NCI-H748 (cell line): ENCODE measurements around the gene GPX4.
A peak's percentile ranks its signal among the peaks of the same experiment; 100 is the strongest.
"Not testable (repeated sequence)": the region's sequence is repeated elsewhere in the genome, so short reads cannot be mapped to it uniquely, and the experiment has no call there.

Experiments used
- DNase-seq: peaks from one replicate; lab custom pipeline; 2025; ENCODE audit not compliant: unreplicated experiment; lab: John Stamatoyannopoulos, UW

The GPX4 gene

DNA sequence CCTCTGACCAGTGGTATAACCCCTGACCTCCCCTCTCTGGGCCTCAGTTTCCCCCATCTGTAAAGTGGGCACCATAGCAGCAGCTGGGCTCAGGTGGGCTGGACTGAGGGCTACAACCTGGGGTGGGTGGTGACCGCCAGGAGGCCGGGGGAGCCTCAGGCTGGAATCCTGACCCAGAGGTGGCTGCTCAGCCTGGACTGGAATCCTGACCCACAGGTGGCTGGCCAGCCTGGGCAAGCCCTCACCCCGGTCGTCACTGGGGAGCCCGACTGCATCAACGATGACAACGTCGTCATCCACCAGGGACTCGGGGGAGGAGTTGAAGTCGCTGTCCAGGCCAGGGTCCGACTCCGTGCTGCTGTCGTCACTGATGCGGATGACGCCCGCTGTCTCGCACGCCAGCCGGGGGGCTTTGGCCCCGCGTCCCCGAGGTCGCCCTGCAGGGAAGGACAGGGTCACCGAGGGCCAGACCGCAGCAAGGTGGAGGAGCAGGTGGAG, 10.2 kb downstream of the GPX4 start:
- no peak for DNase-seq

DNA sequence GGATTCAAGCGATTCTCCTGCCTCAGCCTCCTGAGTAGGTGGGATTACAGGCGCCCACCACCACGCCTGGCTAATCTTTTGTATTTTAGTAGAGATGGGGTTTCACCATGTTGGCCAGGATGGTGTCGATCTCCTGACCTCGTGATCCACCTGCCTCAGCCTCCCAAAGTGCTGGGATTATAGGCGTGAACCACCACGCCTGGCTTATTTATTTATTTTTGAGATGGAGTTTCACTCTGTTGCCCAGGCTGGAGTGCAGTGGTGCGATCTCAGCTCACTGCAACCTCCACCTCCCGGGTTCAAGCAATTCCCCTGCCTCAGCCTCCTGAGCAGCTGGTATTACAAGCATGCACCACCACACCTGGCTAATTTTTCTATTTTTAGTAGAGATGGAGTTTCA, 10.9 kb downstream of the GPX4 start:
- not testable (repeated sequence) for DNase-seq

DNA sequence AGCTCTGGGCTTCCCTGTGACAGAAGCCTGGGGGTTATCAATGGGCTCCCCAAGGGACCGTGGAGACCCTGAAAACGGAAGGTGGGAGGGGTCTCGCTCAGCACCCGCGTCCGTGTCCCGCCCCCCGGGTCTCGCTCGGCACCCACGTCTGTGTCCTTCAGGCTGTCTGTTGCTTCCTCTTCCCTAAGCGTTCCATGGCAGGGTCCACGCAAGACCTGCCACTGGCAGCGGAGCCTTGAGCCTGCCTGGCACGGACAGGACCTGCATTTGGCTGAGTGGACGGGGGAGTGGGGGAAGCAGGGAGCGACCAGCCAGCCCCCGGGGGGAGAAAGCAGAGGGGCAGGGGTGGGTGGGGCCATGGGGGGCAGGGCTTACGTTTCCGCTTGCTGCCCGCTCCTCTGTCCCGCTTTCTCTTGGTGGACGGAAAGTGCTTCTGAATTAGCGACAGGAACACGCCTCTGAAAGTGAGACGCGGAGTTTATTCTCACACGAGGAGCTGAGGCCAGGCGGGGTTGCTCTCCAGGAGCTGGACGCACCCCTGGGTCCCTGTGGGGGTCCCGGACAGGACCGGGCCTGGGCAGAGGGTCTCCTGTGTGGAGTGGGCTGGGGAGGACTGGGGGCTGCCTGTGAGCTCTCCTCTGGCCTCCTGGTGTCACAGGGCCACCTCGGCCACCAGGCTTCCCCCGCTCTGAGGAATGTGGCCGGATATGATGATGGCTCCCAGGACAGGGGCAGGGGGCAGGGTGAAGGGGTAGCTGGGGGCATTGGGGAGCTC, 12.0 kb downstream of the GPX4 start:
- DNase-seq = no peak

- no peak for DNase-seq
These were observed 13.2 kb downstream of the GPX4 start for GRCh38 chr19:1116726-1117581.

- DNase-seq = no peak
These were observed 13.9 kb downstream of the GPX4 start for GRCh38 chr19:1117654-1118053.

GRCh38 chr19:1118999-1119398, 15.2 kb downstream of the GPX4 start:
- no peak for DNase-seq

- no peak for DNase-seq
These were observed 15.9 kb downstream of the GPX4 start for GRCh38 chr19:1119475-1120217.

- no peak for DNase-seq
These were observed 17.6 kb downstream of the GPX4 start for GRCh38 chr19:1121395-1121794.

DNA sequence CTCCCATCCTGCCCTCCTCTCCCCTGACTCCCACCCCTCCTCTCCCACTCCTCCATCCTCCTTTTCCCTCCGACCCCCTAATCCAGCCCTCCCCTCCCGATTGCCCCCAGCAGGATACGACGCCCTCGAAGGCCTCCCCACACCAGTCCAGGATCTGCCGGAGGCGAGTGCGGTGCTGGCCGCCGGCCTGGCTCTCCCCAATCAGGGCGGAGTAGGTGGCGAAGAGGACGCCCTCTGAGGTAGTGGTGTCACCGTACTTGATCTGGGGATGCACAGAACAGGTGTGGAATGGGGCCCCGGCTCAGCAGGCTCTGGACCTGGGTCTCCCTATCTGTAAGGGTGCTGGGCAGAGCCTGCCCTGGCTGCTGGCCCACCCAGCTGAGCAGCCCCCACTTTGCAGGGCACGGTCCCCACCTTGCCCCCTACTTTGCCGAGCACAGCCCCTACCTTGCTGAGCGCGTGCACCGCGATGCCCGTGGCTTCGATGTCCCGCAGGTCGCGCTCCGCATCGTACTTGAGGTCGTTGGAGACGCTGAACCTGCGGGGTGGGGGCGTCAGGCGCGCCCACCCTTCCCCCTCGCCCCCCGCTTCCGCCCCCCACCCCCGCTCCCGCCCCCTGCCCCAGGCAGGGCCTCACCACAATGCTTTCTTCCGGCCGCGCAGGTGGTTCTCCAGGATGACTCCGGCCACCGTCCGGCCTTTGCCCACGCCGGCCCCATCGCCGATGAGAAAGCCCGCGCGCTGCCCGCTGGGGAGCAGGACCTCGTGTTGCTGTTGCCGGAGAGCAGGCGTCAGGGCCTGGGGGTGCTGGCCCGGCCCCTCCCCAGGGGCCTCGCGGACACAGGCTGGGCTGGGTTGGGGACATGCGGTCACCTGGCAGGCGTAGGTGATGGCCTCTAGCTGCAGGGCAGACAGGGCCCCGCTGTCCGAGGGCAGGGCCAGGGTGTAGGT, 18.5 kb downstream of the GPX4 start:
- no peak for DNase-seq

DNA sequence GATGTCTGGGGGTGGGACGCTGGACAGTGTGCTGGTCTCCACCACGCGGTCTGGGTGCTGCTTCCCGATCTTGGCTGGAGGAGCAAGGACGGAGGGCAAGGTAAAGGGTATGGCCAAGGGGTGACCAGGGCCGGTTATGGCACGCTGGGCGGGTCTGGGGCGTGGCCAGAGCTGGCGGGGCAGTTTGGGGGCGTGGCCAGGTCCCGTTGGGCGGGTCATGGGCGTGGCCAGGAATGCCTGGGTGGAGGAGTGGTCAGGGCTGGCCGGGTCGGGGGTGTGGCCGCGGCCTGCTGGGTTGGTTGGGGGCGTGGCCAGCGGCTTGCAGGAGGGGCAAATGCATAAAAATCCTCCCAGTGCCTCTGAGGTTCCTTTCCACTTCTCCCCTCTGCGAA, 19.2 kb downstream of the GPX4 start:
- DNase-seq = peak; percentile 7

DNA sequence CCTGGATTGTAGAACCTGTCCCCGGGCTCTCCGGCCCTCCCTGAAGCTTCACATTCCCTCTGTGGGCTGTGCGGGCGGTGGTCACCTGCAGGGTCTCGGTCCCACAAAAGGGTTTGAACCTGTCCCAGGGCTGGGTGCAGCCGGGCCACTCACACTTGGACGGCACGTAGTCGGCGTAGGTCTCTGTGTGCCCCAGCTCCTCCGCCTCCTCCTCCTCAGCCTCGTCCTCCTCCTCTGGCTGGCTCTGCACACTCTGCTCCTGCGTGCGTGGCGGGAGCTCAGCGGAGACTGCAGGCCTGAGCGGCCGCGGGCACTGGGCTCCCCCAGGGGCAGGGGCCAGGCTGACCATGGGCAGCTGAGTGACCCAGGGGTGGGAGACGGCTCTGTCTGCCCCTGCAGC, 19.6 kb downstream of the GPX4 start:
- DNase-seq = no peak

- DNase-seq = no peak
These were observed 20.3 kb downstream of the GPX4 start for GRCh38 chr19:1123885-1124677.

- DNase-seq = no peak
These were observed 22.0 kb downstream of the GPX4 start for GRCh38 chr19:1125601-1126467.

- no peak for DNase-seq
These were observed 23.4 kb downstream of the GPX4 start for GRCh38 chr19:1126984-1127760.

- no peak for DNase-seq
These were observed 24.3 kb downstream of the GPX4 start for GRCh38 chr19:1128106-1128505.

GRCh38 chr19:1129084-1129483, 25.3 kb downstream of the GPX4 start:
- not testable (repeated sequence) for DNase-seq

GRCh38 chr19:1129535-1129934, 25.7 kb downstream of the GPX4 start:
- DNase-seq = no peak
